Measurements from ENCODE around the gene ZNF57.
"Not testable (repeated sequence)": the region's sequence is repeated elsewhere in the genome, so short reads cannot be mapped to it uniquely, and the experiment has no call there.

Gene ZNF57

GRCh38 chr19:2900296-2901252, at the start of gene ZNF57:
Gene ZNF57 (plus strand): TSS chr19:2900928. CDS start chr19:2901046, 118 bp downstream.
- DNase-seq (ENCODE audit: low read depth), result peak; percentile 94

GRCh38 chr19:2852598-2852997, 48.1 kb upstream of the ZNF57 start:
- DNase-seq (ENCODE audit: low read depth), result no peak

GRCh38 chr19:2853015-2853606, 47.6 kb upstream of the ZNF57 start:
- DNase-seq (ENCODE audit: low read depth), result no peak

- no peak for DNase-seq (ENCODE audit: low read depth)
Measured at GRCh38 chr19:2854849-2855248, 45.9 kb upstream of the ZNF57 start.

- DNase-seq (ENCODE audit: low read depth), result no peak
Measured at GRCh38 chr19:2856457-2857050, 44.2 kb upstream of the ZNF57 start.

GRCh38 chr19:2858864-2859263, 41.9 kb upstream of the ZNF57 start:
- no peak for DNase-seq (ENCODE audit: low read depth)

- DNase-seq (ENCODE audit: low read depth), result no peak
Measured at GRCh38 chr19:2863816-2864215, 36.9 kb upstream of the ZNF57 start.

- no peak for DNase-seq (ENCODE audit: low read depth)
Measured at GRCh38 chr19:2865334-2866100, 35.2 kb upstream of the ZNF57 start.

GRCh38 chr19:2866495-2867024, 34.2 kb upstream of the ZNF57 start:
- DNase-seq (ENCODE audit: low read depth), result no peak

- peak; percentile 81 for DNase-seq (ENCODE audit: low read depth)
Measured at GRCh38 chr19:2867025-2867991, 33.4 kb upstream of the ZNF57 start, which contains the start of gene ZNF556. Gene ZNF556 (plus strand): TSS chr19:2867335. CDS start chr19:2867422, 87 bp downstream.

- no peak for DNase-seq (ENCODE audit: low read depth)
Measured at GRCh38 chr19:2869618-2870017, 31.1 kb upstream of the ZNF57 start.

GRCh38 chr19:2872175-2872574, 28.6 kb upstream of the ZNF57 start:
- not testable (repeated sequence) for DNase-seq (ENCODE audit: low read depth)

GRCh38 chr19:2877398-2878331, 23.1 kb upstream of the ZNF57 start:
- no peak for DNase-seq (ENCODE audit: low read depth)

- DNase-seq (ENCODE audit: low read depth), result peak; percentile 20
Measured at GRCh38 chr19:2883686-2884439, 16.9 kb upstream of the ZNF57 start.

- DNase-seq (ENCODE audit: low read depth), result no peak
Measured at GRCh38 chr19:2885736-2886135, 15.0 kb upstream of the ZNF57 start.

- peak; percentile 36 for DNase-seq (ENCODE audit: low read depth)
Measured at GRCh38 chr19:2887391-2887914, 13.3 kb upstream of the ZNF57 start.

GRCh38 chr19:2888731-2889224, 11.9 kb upstream of the ZNF57 start:
- no peak for DNase-seq (ENCODE audit: low read depth)

- DNase-seq (ENCODE audit: low read depth), result not testable (repeated sequence)
Measured at GRCh38 chr19:2890531-2890930, 10.2 kb upstream of the ZNF57 start.
